LNCAP (cell line): ENCODE results near the gene DGCR2.

ENCODE experiments used
- CTCF ChIP-seq: fragments of 450-650 bp; IDR thresholded peaks from 2 replicates; pipeline ENCODE4 v1.5.1; 2017; ENCODE audit warnings: mild to moderate bottlenecking

The DGCR2 gene

GRCh38 chr22:19060356-19061009 lies 61.7 kb downstream of the DGCR2 start:
- no peak for TF ChIP-seq CTCF

- no peak for TF ChIP-seq CTCF
These were observed 62.5 kb downstream of the DGCR2 start for GRCh38 chr22:19059481-19060278.

GRCh38 chr22:19058713-19059451 lies 63.3 kb downstream of the DGCR2 start:
- TF ChIP-seq CTCF: peak; percentile 58

- no peak for TF ChIP-seq CTCF
These were observed 64.2 kb downstream of the DGCR2 start for GRCh38 chr22:19057999-19058491.

GRCh38 chr22:19057539-19057938 lies 64.7 kb downstream of the DGCR2 start:
- no peak for TF ChIP-seq CTCF

GRCh38 chr22:19056951-19057401 lies 65.2 kb downstream of the DGCR2 start:
- no peak for TF ChIP-seq CTCF

- TF ChIP-seq CTCF: no peak
These were observed 66.4 kb downstream of the DGCR2 start for GRCh38 chr22:19055801-19056200.
